ENCODE measurements around the gene ARRDC5.
"Not testable (repeated sequence)": the region's sequence is repeated elsewhere in the genome, so short reads cannot be mapped to it uniquely, and the experiment has no call there.

ARRDC5 gene

DNA sequence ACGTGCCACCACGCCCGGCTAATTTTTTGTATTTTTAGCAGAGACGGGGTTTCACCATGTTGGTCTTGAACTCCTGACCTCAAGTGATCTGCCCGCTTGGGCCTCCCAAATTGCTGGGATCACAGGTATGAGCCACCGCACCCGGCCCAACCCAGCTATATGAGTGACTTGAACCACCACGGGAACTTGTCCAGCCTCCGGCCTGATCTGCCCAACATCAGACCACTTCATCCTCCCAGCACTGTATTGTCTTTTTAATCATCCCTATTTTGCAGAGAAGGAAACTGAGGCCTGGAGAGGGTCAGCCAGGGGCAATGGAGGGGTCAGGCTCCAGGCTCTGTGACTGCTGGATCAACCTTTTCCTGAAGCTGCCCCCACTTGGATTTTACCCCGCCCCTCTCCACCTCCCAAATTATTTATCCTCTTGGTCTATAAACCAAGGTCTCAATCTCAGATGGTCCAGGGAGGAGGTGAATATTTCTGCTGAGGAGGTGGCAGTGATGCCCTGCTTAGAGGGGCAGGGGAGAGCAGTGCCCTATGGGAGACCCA is 34.3 kb downstream of the ARRDC5 start:
- H3K4me3 ChIP-seq (replicated peaks; ENCODE audit: low read depth, low read length): no peak overlapping the region; the same call in 1 of the 2 replicates
- no peaks in the 10 kb centered on the region for H3K27me3 ChIP-seq (replicated peaks; ENCODE audit: control insufficient read depth, insufficient read depth, low read length)
- no peaks in the 10 kb centered on the region for H3K36me3 ChIP-seq (ENCODE audit: control insufficient read depth, insufficient read depth, low read length)
- DNase-seq (ENCODE audit: extremely low read depth, insufficient read length): no peak
- TF ChIP-seq, protein P1, sequence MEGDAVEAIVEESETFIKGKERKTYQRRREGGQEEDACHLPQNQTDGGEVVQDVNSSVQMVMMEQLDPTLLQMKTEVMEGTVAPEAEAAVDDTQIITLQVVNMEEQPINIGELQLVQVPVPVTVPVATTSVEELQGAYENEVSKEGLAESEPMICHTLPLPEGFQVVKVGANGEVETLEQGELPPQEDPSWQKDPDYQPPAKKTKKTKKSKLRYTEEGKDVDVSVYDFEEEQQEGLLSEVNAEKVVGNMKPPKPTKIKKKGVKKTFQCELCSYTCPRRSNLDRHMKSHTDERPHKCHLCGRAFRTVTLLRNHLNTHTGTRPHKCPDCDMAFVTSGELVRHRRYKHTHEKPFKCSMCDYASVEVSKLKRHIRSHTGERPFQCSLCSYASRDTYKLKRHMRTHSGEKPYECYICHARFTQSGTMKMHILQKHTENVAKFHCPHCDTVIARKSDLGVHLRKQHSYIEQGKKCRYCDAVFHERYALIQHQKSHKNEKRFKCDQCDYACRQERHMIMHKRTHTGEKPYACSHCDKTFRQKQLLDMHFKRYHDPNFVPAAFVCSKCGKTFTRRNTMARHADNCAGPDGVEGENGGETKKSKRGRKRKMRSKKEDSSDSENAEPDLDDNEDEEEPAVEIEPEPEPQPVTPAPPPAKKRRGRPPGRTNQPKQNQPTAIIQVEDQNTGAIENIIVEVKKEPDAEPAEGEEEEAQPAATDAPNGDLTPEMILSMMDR (IDR thresholded peaks at IDR 0.05; ENCODE audit: insufficient read depth, low read length, poor library complexity, severe bottlenecking): no peak

DNA sequence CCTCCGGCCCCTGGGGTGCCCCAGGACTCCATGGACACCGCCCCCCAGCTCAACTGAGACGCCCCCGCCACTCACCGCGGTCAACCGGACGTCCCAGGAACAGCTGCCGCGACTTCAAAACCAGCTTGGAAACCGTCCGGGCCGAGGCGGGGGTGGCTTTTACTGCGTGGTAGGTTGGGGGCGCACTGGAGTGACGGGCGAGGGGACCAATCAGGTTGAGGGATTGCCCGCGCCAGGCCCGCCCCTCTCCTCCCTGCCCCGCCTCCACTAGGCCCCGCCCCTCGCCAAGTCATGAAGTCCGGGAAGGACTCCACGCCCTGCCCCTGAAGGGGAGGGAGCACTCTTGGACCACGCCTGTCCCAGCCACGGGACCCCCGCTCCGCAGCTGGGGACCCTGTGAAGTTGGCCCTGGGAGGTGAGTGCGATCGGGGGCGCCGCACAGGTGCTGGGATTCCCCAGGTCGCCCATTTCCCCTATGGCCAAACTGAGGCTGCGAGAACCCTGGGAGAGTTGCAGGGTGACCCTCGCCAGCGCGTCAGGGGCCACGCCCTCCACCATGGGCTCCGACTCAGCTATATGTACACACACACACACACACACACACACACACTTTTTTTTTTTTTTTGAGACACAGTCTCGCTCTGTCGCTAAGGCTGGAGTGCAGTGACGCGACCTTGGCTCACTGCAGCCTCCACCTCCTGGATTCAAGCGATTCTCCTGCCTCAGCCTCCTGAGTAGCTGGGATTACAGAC is 35.0 kb downstream of the ARRDC5 start, which contains the start of gene PLIN3:
Gene PLIN3 (minus strand): TSS at position 134 of the 752 bp plus-strand sequence. CDS start 6,273 bp downstream, outside the sequence.
- Histone ChIP-seq H3K4me3 (replicated peaks; ENCODE audit: low read depth, low read length) (peak within 1 kb of the TSS; percentile 90), H3K27me3 (replicated peaks; ENCODE audit: control insufficient read depth, insufficient read depth, low read length) (no peaks in the 10 kb centered on the region), H3K36me3 (ENCODE audit: control insufficient read depth, insufficient read depth, low read length) (no peaks in the 10 kb centered on the region)
- peak; percentile 94 for DNase-seq (ENCODE audit: extremely low read depth, insufficient read length)
- TF ChIP-seq, protein P1 (IDR thresholded peaks at IDR 0.05; ENCODE audit: insufficient read depth, low read length, poor library complexity, severe bottlenecking): no peak

DNA sequence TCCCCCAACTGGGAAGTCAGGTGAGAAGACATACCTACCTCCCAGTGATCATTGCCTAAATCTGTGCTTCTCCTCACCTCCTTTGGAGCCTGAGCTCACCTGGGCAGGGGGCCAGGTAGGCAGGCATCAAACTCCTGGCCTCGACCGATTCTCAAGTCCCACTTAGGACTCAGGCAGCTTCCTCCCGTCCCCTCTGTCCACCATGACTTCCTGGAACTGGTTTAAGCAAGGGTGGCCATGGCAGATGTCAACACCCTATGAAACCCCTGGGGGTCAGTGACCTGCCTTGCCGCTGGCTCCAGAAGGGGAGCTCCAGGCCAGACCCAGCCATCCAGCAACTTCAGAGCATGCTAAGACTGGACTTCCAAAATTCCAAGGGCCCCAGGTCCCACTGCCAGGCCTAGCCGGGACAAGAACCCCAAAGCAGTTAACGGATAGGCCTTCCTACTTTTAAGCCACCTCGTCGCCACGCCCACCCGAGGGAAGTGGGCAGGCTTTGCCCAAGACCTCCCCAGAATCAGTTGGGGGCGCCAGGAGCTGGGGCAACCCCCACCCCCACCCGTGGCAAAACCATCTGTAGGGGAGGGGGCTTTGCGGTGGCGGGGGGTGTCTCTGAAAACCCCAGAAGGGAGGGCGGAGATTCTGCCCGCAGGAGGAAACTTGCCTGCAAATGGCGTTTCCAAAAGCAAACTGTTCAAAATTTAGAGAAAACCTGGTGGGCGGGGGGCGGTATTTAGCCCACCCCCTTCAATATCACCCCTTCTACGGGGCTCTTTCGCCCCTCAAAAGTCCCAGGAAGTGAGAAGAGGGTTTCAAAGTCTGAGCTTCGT is 35.9 kb downstream of the ARRDC5 start:
- DNase-seq (ENCODE audit: extremely low read depth, insufficient read length): peak; percentile 61
- TF ChIP-seq, protein P1 (IDR thresholded peaks at IDR 0.05; ENCODE audit: insufficient read depth, low read length, poor library complexity, severe bottlenecking): no peak
- Histone ChIP-seq H3K36me3 (ENCODE audit: control insufficient read depth, insufficient read depth, low read length) (no peaks in the 10 kb centered on the region; the same call in 1 of the 2 replicates), H3K4me3 (replicated peaks; ENCODE audit: low read depth, low read length) (peak overlapping the region; percentile 90), H3K27me3 (replicated peaks; ENCODE audit: control insufficient read depth, insufficient read depth, low read length) (no peaks in the 10 kb centered on the region)

DNA sequence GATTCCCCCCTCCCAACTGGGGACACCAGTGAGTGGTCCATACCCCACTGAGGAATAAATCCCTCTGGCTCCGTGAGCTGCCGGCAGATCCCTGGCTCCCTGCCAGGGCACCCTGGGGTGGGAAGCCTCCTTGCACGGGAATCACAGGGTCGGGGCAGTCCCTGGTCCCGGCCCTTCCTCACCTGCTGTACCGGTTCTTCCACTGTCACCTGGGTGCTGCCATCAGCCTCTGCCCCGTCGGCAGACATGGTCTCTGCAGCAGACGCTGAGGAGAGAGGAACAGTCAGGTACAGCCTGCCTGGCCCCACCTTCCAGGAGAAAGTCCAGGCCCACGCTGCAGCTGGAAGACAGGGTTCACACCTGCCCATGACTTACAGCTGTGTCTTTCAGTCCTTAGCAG is 41.5 kb downstream of the ARRDC5 start:
- DNase-seq (ENCODE audit: extremely low read depth, insufficient read length): no peak
- TF ChIP-seq, protein P1 (IDR thresholded peaks at IDR 0.05; ENCODE audit: insufficient read depth, low read length, poor library complexity, severe bottlenecking): no peak
- H3K36me3 ChIP-seq (ENCODE audit: control insufficient read depth, insufficient read depth, low read length): peaks cover 14% of the 10 kb centered on the region

DNA sequence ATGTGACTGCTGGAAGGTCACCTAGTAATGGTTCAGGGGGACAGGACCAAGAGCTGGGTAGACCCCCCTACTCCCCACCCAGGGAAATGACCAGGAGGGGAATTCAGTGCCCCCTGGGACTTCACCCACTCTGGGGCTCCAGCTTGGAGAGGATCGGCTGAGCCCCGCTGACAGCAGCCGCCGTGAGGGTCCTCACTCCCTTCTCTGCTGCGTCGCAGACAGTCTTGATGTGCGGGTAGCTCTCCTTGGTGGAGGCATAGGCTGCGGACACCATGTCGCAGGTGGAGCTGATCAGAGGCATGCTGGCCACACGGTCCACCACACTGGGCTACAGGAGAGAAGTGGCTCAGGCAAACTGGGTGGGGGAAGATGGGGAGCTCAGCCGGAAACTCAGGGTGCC is 43.0 kb downstream of the ARRDC5 start:
- TF ChIP-seq, protein P1 (IDR thresholded peaks at IDR 0.05; ENCODE audit: insufficient read depth, low read length, poor library complexity, severe bottlenecking): no peak
- Histone ChIP-seq H3K27me3 (replicated peaks; ENCODE audit: control insufficient read depth, insufficient read depth, low read length) (no peaks in the 10 kb centered on the region), H3K4me3 (replicated peaks; ENCODE audit: low read depth, low read length) (no peak overlapping the region), H3K36me3 (ENCODE audit: control insufficient read depth, insufficient read depth, low read length) (peaks cover 18% of the 10 kb centered on the region)
- DNase-seq (ENCODE audit: extremely low read depth, insufficient read length): no peak

More for the DNA sequence above, 41.5 kb downstream of the ARRDC5 start:
- H3K27me3 ChIP-seq (replicated peaks; ENCODE audit: control insufficient read depth, insufficient read depth, low read length): no peaks in the 10 kb centered on the region
- no peak overlapping the region for H3K4me3 ChIP-seq (replicated peaks; ENCODE audit: low read depth, low read length)

DNA sequence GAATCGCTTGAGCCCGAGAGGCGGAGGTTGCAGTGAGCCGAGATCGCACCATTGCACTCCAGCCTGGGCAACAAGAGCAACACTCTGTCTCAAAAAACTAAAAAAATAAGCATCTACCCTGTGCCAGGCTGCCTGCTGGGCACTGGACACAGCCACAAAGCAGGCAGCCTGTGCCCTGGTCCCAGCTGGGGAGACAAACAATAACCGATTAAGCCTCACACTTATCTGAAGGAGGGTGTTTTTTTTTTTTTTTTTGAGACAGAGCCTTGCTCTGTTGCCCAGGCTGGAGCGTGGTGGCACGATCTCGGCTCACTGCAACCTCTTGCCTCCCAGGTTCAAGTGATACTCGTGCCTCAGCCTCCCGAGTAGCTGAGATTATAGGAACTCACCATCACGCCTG is 46.2 kb downstream of the ARRDC5 start:
- not testable (repeated sequence) for H3K27me3 ChIP-seq (replicated peaks; ENCODE audit: control insufficient read depth, insufficient read depth, low read length); DNase-seq (ENCODE audit: extremely low read depth, insufficient read length); H3K4me3 ChIP-seq (replicated peaks; ENCODE audit: low read depth, low read length)
- peaks cover 22% of the 10 kb centered on the region for H3K36me3 ChIP-seq (ENCODE audit: control insufficient read depth, insufficient read depth, low read length)

DNA sequence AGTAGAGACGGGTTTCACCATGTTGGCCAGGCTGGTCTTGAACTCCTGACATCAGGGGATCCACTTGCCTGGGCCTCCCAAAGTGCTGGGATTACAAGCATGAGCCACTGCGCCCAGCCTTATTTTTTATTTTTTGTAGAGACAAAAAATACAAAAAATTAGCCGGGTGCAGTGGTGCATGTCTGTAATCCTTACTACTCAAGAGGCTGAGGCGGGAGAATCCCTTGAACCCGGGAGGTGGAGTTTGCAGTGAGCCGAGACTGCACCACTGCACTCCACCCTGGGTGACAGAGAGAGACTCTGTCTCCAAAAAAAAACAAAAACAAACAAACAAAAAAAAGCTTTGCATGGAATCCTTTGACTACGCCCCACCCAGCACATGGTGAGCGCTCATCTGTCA is 49.2 kb downstream of the ARRDC5 start:
- H3K27me3 ChIP-seq (replicated peaks; ENCODE audit: control insufficient read depth, insufficient read depth, low read length); DNase-seq (ENCODE audit: extremely low read depth, insufficient read length); H3K4me3 ChIP-seq (replicated peaks; ENCODE audit: low read depth, low read length): not testable (repeated sequence)
- peaks cover 12% of the 10 kb centered on the region for H3K36me3 ChIP-seq (ENCODE audit: control insufficient read depth, insufficient read depth, low read length)
